Mammary epithelial cell (primary cell): ENCODE results near the gene AKAP13.

Experiments used
- CTCF ChIP-seq, 2 donors: IDR thresholded peaks in 1 of 2; conservative IDR thresholded peaks in 1 of 2; 2 replicates each; pipeline ENCODE4 v1.5.1; 2011 to 2012; ENCODE audit warnings: inconsistent platforms in 2 of 2, low read length in 2 of 2, mild to moderate bottlenecking in 2 of 2, control low read depth in 1 of 2, low read depth in 1 of 2; ENCODE audit not compliant: insufficient read depth in 1 of 2; ENCODE audit errors: extremely low read depth in 1 of 2
- EZH2 ChIP-seq: IDR thresholded peaks from 2 replicates; pipeline ENCODE4 v1.6.1; 2012; ENCODE audit warnings: low read length, inconsistent platforms, borderline replicate concordance

GRCh38 chr15:85496551-85497171 lies 116.3 kb downstream of the AKAP13 start:
- no peak for TF ChIP-seq CTCF (conservative IDR thresholded peaks at IDR 0.05 in 1 of 2, IDR thresholded peaks at IDR 0.05 in 1 of 2; ENCODE audit: extremely low read depth in 1 of 2, insufficient read depth in 1 of 2, low read depth in 1 of 2, low read length in 2 of 2)
- TF ChIP-seq EZH2, result no peak
